ENCODE results near the gene ST7.
"Not testable (repeated sequence)": the region's sequence is repeated elsewhere in the genome, so short reads cannot be mapped to it uniquely, and the experiment has no call there.

ST7 gene

DNA sequence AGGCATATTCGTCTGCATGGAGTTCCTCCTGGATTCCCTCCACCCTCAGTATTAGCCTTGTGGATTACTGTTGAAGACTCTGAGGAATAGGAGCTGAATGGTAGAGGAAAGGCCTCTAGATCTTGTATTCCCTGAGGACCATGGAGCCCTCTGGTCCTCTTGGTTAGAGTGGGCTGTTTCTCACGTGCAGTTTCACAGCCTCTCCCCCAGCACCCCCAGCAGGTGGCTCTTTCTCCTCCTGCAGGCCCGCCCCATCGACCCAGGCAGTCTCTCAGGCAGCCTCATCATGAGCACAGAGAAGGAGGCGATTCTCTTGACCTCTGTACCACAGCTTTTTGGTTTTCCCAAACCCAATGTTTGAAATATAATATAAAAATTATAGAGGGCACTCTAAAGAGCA, 267.5 kb downstream of the ST7 start:
- H3K36me3 ChIP-seq (ENCODE audit: control insufficient read depth in 1 of 2, insufficient read depth in 2 of 2, low read length in 2 of 2): peaks cover 14 to 31% of the 10 kb centered on the region in 2 donors
- H3K27ac ChIP-seq (ENCODE audit: low read length): no peak overlapping the region
- no peaks in the 10 kb centered on the region for H3K27me3 ChIP-seq (ENCODE audit: low read depth, low read length)
- H3K9me3 ChIP-seq (ENCODE audit: control insufficient read depth in 1 of 2, low read length in 2 of 2): no peaks in the 10 kb centered on the region
- no peaks in the 10 kb centered on the region for H3K4me1 ChIP-seq (ENCODE audit: control insufficient read depth in 1 of 2, insufficient read depth in 2 of 2, low read length in 2 of 2)
- no peak overlapping the region for H3K4me3 ChIP-seq (ENCODE audit: low read depth in 1 of 2, low read length in 2 of 2)

- H3K27ac ChIP-seq (ENCODE audit: low read length): no peak overlapping the region
- no peaks in the 10 kb centered on the region for H3K27me3 ChIP-seq (ENCODE audit: low read depth, low read length)
- H3K4me1 ChIP-seq (ENCODE audit: control insufficient read depth in 1 of 2, insufficient read depth in 2 of 2, low read length in 2 of 2): no peaks in the 10 kb centered on the region
- no peak overlapping the region for H3K4me3 ChIP-seq (ENCODE audit: low read depth in 1 of 2, low read length in 2 of 2)
- H3K36me3 ChIP-seq (ENCODE audit: control insufficient read depth in 1 of 2, insufficient read depth in 2 of 2, low read length in 2 of 2): peaks cover 7 to 24% of the 10 kb centered on the region in 2 donors
- H3K9me3 ChIP-seq (ENCODE audit: control insufficient read depth in 1 of 2, low read length in 2 of 2): no peaks in the 10 kb centered on the region
These were observed 272.2 kb downstream of the ST7 start for GRCh38 chr7:117225536-117225935.

- Histone ChIP-seq H3K4me3 (ENCODE audit: low read depth in 1 of 2, low read length in 2 of 2) (no peak overlapping the region), H3K27me3 (ENCODE audit: low read depth, low read length) (no peaks in the 10 kb centered on the region), H3K36me3 (ENCODE audit: control insufficient read depth in 1 of 2, insufficient read depth in 2 of 2, low read length in 2 of 2) (peaks cover 0 to 13% of the 10 kb centered on the region in 2 donors), H3K9me3 (ENCODE audit: control insufficient read depth in 1 of 2, low read length in 2 of 2) (no peaks in the 10 kb centered on the region), H3K4me1 (ENCODE audit: control insufficient read depth in 1 of 2, insufficient read depth in 2 of 2, low read length in 2 of 2) (no peaks in the 10 kb centered on the region), H3K27ac (ENCODE audit: low read length) (no peak overlapping the region)
These were observed 273.8 kb downstream of the ST7 start for GRCh38 chr7:117227091-117227490.

DNA sequence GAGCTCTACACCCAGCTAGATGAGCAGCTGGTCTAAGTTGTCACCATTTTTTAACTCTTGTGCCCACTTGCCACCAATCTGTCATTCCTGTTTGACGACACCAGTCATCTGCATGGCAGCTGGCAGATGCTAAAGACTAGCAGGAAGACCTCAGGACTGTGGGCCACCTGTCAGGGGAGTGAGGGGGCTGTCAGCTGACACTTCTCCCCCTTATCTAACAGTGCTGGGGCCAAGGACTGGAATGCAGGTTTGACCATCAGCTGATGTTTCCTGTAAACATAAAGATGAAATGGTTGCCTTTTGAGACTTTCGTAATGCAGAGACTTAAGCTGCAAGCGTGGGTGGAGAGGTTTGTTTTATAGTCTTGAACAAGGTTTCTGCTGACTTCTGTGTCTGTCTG, 276.0 kb downstream of the ST7 start:
- Histone ChIP-seq H3K36me3 (ENCODE audit: control insufficient read depth in 1 of 2, insufficient read depth in 2 of 2, low read length in 2 of 2) (no peaks in the 10 kb centered on the region), H3K4me1 (ENCODE audit: control insufficient read depth in 1 of 2, insufficient read depth in 2 of 2, low read length in 2 of 2) (no peaks in the 10 kb centered on the region), H3K27ac (ENCODE audit: low read length) (no peak overlapping the region), H3K4me3 (ENCODE audit: low read depth in 1 of 2, low read length in 2 of 2) (no peak overlapping the region), H3K9me3 (ENCODE audit: control insufficient read depth in 1 of 2, low read length in 2 of 2) (no peaks in the 10 kb centered on the region), H3K27me3 (ENCODE audit: low read depth, low read length) (no peaks in the 10 kb centered on the region)

DNA sequence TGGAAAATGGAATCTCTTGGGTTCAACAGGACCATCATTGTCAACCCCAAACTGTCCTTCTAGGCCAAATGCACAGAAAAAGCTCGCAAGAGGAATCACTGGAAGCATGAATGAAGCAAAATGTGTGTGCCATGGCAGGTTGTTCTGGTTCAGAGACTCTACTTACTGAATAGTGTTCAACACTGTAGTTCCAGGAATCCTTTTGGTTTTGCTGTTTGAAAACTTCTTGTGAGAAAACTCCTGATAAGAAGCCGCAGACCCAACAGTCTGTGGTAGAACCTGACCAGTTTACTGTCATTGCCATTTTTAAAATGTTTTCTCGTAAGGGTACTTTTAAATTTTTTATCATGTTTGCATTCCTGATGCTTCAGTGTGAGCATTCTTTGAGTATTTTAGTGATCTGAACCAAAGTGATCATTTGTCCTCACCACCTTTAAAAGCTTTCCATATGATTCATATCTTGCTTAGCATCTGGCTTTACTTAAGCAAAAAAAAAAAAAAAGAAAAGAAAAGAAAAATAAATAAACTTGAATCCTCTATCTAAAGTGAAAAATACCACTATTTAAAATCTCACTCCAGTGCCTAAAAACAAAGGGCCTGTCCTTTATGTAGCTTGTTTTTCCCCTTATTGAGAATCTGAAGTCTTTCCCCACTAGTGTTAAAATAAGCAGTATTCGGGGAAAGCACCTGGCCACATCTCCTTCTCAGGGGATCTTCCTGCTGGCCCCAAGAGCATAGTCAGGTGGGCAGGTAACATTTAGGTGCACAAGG, 277.2 kb downstream of the ST7 start:
- Histone ChIP-seq H3K27ac (ENCODE audit: low read length) (no peak overlapping the region), H3K9me3 (ENCODE audit: control insufficient read depth in 1 of 2, low read length in 2 of 2) (no peaks in the 10 kb centered on the region), H3K4me1 (ENCODE audit: control insufficient read depth in 1 of 2, insufficient read depth in 2 of 2, low read length in 2 of 2) (no peaks in the 10 kb centered on the region), H3K36me3 (ENCODE audit: control insufficient read depth in 1 of 2, insufficient read depth in 2 of 2, low read length in 2 of 2) (no peaks in the 10 kb centered on the region), H3K4me3 (ENCODE audit: low read depth in 1 of 2, low read length in 2 of 2) (no peak overlapping the region), H3K27me3 (ENCODE audit: low read depth, low read length) (no peaks in the 10 kb centered on the region)

- H3K9me3 ChIP-seq (ENCODE audit: control insufficient read depth in 1 of 2, low read length in 2 of 2): no peaks in the 10 kb centered on the region
- H3K36me3 ChIP-seq (ENCODE audit: control insufficient read depth in 1 of 2, insufficient read depth in 2 of 2, low read length in 2 of 2): no peaks in the 10 kb centered on the region
- H3K4me3 ChIP-seq (ENCODE audit: low read depth in 1 of 2, low read length in 2 of 2): no peak overlapping the region
- no peaks in the 10 kb centered on the region for H3K4me1 ChIP-seq (ENCODE audit: control insufficient read depth in 1 of 2, insufficient read depth in 2 of 2, low read length in 2 of 2)
- H3K27ac ChIP-seq (ENCODE audit: low read length): no peak overlapping the region
- H3K27me3 ChIP-seq (ENCODE audit: low read depth, low read length): no peaks in the 10 kb centered on the region
These were observed 277.7 kb downstream of the ST7 start for GRCh38 chr7:117231047-117231359.

DNA sequence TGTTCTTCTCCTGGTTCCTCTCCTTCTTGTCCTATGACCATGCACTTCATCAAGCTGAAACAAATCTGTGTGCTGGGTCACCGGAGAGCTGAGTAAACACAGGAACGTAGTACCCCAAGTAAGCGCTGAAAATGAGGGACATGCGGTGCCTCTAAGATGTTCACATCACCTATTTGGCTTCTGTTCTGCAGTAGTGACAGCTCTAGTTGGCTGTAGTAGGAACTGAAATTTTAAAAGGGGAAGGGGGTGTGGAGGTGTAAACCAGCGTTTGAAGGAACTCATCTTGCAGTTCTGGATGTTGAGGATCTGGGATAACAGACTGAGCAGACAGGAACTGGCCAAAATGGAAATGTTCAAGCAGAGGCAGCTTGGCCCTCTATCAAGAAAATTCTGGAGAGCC, 284.3 kb downstream of the ST7 start:
- H3K27ac ChIP-seq (ENCODE audit: low read length): no peak overlapping the region
- no peaks in the 10 kb centered on the region for H3K4me1 ChIP-seq (ENCODE audit: control insufficient read depth in 1 of 2, insufficient read depth in 2 of 2, low read length in 2 of 2)
- H3K36me3 ChIP-seq (ENCODE audit: control insufficient read depth in 1 of 2, insufficient read depth in 2 of 2, low read length in 2 of 2): no peaks in the 10 kb centered on the region
- H3K4me3 ChIP-seq (ENCODE audit: low read depth in 1 of 2, low read length in 2 of 2): no peak overlapping the region
- no peaks in the 10 kb centered on the region for H3K27me3 ChIP-seq (ENCODE audit: low read depth, low read length)
- H3K9me3 ChIP-seq (ENCODE audit: control insufficient read depth in 1 of 2, low read length in 2 of 2): no peaks in the 10 kb centered on the region

DNA sequence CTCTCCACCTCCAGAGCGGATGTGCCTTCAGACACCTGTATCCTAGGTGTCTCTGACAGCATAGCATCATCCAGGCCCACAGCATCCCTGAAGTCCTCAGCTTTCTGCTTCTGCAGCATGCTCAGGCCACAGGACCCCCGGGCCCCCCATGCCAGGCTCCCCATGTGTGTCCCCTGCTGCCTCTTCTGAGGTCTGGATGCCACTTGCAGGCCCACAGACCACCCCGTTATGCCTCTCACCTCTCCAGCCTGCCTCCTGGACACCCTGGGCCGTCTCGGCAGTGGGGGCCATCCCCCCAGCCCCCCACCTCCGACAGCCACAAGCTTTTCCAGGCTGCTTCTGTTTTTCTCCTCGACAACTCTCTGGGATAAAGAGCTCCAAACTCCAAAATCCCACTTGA, 285.2 kb downstream of the ST7 start:
- no peaks in the 10 kb centered on the region for H3K27me3 ChIP-seq (ENCODE audit: low read depth, low read length)
- H3K4me3 ChIP-seq (ENCODE audit: low read depth in 1 of 2, low read length in 2 of 2): no peak overlapping the region
- H3K27ac ChIP-seq (ENCODE audit: low read length): no peak overlapping the region
- H3K36me3 ChIP-seq (ENCODE audit: control insufficient read depth in 1 of 2, insufficient read depth in 2 of 2, low read length in 2 of 2): no peaks in the 10 kb centered on the region
- H3K9me3 ChIP-seq (ENCODE audit: control insufficient read depth in 1 of 2, low read length in 2 of 2): no peaks in the 10 kb centered on the region
- no peaks in the 10 kb centered on the region for H3K4me1 ChIP-seq (ENCODE audit: control insufficient read depth in 1 of 2, insufficient read depth in 2 of 2, low read length in 2 of 2)

DNA sequence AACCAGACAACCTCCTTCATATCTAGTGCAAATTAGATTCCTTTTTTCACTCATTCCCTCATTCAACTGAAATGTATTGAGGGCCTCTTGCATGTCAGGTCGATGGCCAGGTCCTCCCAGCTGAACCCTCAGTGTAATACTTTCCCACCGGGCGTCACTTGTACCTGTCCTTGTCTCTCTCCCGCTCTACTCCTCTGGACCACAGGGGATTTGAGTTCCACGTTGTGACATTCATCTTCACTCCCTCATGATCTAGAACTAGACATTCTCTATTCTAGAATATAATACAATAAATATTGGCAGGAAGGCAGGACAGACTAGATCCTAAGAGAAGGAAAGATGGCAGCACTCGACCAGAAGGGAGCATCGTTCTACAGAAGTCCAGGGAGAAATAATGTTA, 285.6 kb downstream of the ST7 start:
- Histone ChIP-seq H3K9me3 (ENCODE audit: control insufficient read depth in 1 of 2, low read length in 2 of 2) (no peaks in the 10 kb centered on the region), H3K4me1 (ENCODE audit: control insufficient read depth in 1 of 2, insufficient read depth in 2 of 2, low read length in 2 of 2) (no peaks in the 10 kb centered on the region), H3K36me3 (ENCODE audit: control insufficient read depth in 1 of 2, insufficient read depth in 2 of 2, low read length in 2 of 2) (no peaks in the 10 kb centered on the region), H3K27ac (ENCODE audit: low read length) (no peak overlapping the region), H3K4me3 (ENCODE audit: low read depth in 1 of 2, low read length in 2 of 2) (no peak overlapping the region), H3K27me3 (ENCODE audit: low read depth, low read length) (no peaks in the 10 kb centered on the region)

- H3K9me3 ChIP-seq (ENCODE audit: control insufficient read depth in 1 of 2, low read length in 2 of 2): no peaks in the 10 kb centered on the region
- no peak overlapping the region for H3K27ac ChIP-seq (ENCODE audit: low read length)
- no peak overlapping the region for H3K4me3 ChIP-seq (ENCODE audit: low read depth in 1 of 2, low read length in 2 of 2)
- no peaks in the 10 kb centered on the region for H3K36me3 ChIP-seq (ENCODE audit: control insufficient read depth in 1 of 2, insufficient read depth in 2 of 2, low read length in 2 of 2)
- no peaks in the 10 kb centered on the region for H3K27me3 ChIP-seq (ENCODE audit: low read depth, low read length)
- no peaks in the 10 kb centered on the region for H3K4me1 ChIP-seq (ENCODE audit: control insufficient read depth in 1 of 2, insufficient read depth in 2 of 2, low read length in 2 of 2)
These were observed 287.8 kb downstream of the ST7 start for GRCh38 chr7:117241088-117241487.

DNA sequence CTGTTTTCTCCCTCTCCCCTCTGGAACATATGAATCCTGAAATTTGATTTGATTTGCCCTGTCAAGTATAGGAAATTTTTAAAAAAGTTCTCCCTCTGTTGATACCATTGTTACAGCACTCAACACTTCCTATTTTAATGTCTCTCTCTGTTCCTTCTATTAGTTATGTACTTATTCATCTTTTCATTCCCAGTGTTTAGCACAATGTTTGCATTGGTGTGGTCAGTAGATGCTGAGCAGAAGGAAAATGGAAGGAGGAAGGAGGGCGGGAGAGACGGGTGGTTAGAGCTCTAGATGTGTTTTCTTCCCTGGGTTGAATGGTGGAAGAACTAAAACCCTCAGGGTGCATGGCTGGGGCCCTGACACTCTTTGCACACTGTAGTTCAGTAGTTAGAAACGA, 290.1 kb downstream of the ST7 start:
- no peaks in the 10 kb centered on the region for H3K9me3 ChIP-seq (ENCODE audit: control insufficient read depth in 1 of 2, low read length in 2 of 2)
- no peaks in the 10 kb centered on the region for H3K27me3 ChIP-seq (ENCODE audit: low read depth, low read length)
- H3K4me1 ChIP-seq (ENCODE audit: control insufficient read depth in 1 of 2, insufficient read depth in 2 of 2, low read length in 2 of 2): no peaks in the 10 kb centered on the region
- H3K36me3 ChIP-seq (ENCODE audit: control insufficient read depth in 1 of 2, insufficient read depth in 2 of 2, low read length in 2 of 2): no peaks in the 10 kb centered on the region
- H3K4me3 ChIP-seq (ENCODE audit: low read depth in 1 of 2, low read length in 2 of 2): no peak overlapping the region
- H3K27ac ChIP-seq (ENCODE audit: low read length): no peak overlapping the region

- H3K4me3 ChIP-seq (ENCODE audit: low read depth in 1 of 2, low read length in 2 of 2); H3K36me3 ChIP-seq (ENCODE audit: control insufficient read depth in 1 of 2, insufficient read depth in 2 of 2, low read length in 2 of 2); H3K9me3 ChIP-seq (ENCODE audit: control insufficient read depth in 1 of 2, low read length in 2 of 2); H3K27ac ChIP-seq (ENCODE audit: low read length); H3K27me3 ChIP-seq (ENCODE audit: low read depth, low read length); H3K4me1 ChIP-seq (ENCODE audit: control insufficient read depth in 1 of 2, insufficient read depth in 2 of 2, low read length in 2 of 2): not testable (repeated sequence)
These were observed 292.4 kb downstream of the ST7 start for GRCh38 chr7:117245703-117246102.
